Esophagus squamous epithelium (tissue), 5 donors: ENCODE measurements around the gene MRAS. TPM values are rescaled to one million over a fixed set of nuclear protein-coding genes. Genes with fewer than 3 reads are reported as not detected.
"Not testable (repeated sequence)": the region's sequence is repeated elsewhere in the genome, so short reads cannot be mapped to it uniquely, and the experiment has no call there.

Experiments
- DNase-seq: peaks from one replicate; lab custom pipeline; 2025; lab: John Stamatoyannopoulos, UW
- H3K27ac ChIP-seq, 4 donors: fragments of 200-600 bp; sonication (generic); one replicate each; pipeline ENCODE4 v1.5.1; 2016 to 2019; ENCODE audit warnings: mild to moderate bottlenecking in 1 of 4
- H3K27me3 ChIP-seq, 4 donors: fragments of 200-600 bp; sonication (generic); 1 replicate in 3 of 4; 2 replicates in 1 of 4; pipeline versions ENCODE4 v1.5.1 to v1.6.0; 2017 to 2021; ENCODE audit warnings: antibody characterized with exemption in 1 of 4
- H3K36me3 ChIP-seq, 3 donors: fragments of 200-600 bp; sonication (generic); one replicate each; pipeline ENCODE4 v1.5.1; 2016 to 2019
- H3K4me1 ChIP-seq, 3 donors: fragments of 200-600 bp; sonication (generic); one replicate each; pipeline ENCODE4 v1.5.1; 2017 to 2019
- H3K4me3 ChIP-seq, 4 donors: fragments of 200-600 bp; sonication (generic); 1 replicate in 3 of 4; 2 replicates in 1 of 4; pipeline ENCODE4 v1.5.1; 2016 to 2019; ENCODE audit warnings: mild to moderate bottlenecking in 2 of 4, moderate library complexity in 1 of 4
- H3K9me3 ChIP-seq, 3 donors: fragments of 200-600 bp; sonication (generic); one replicate each; pipeline ENCODE4 v1.5.1; 2016 to 2019
- CTCF ChIP-seq, 6 experiments: fragments of 450-650 bp in 4 of 6; fragments of 200-600 bp in 2 of 6; sonication (generic) in 2 of 6; IDR thresholded peaks; one replicate each; pipeline ENCODE4 v1.5.1; 2016 to 2019; ENCODE audit warnings: antibody characterized with exemption in 6 of 6, mild to moderate bottlenecking in 4 of 6, moderate library complexity in 4 of 6
- POLR2A ChIP-seq, 4 donors: fragments of 450-650 bp; IDR thresholded peaks; one replicate each; pipeline ENCODE4 v1.6.1; 2017; ENCODE audit warnings: antibody characterized with exemption in 4 of 4, mild to moderate bottlenecking in 4 of 4, moderate library complexity in 3 of 4
- WGBS, 2 donors: methylation state at CpG; one replicate each; pipeline ENCODE4 v1.1.5; 2018; 5-methylcytosine and 5-hydroxymethylcytosine counted together
- intact Hi-C: fragments of 100-400 bp; cut with DNase I; formaldehyde crosslinking; loops from one replicate; pipeline ENCODE4 v1.15.0; 2022
- total RNA-seq, 4 donors: library from RNA; depleted of rRNA; stranded (reverse); fragments of >200 nt; gene quantifications; one replicate each; pipeline ENCODE4 v1.1.0, GENCODE V29; 2016
- donor health status: DM: yes; HTN: yes; CAD: no.

The MRAS gene
- total RNA-seq, 4 donors from 2014 or later, result 0.72 to 5.9 (median 2.4) TPM

DNA sequence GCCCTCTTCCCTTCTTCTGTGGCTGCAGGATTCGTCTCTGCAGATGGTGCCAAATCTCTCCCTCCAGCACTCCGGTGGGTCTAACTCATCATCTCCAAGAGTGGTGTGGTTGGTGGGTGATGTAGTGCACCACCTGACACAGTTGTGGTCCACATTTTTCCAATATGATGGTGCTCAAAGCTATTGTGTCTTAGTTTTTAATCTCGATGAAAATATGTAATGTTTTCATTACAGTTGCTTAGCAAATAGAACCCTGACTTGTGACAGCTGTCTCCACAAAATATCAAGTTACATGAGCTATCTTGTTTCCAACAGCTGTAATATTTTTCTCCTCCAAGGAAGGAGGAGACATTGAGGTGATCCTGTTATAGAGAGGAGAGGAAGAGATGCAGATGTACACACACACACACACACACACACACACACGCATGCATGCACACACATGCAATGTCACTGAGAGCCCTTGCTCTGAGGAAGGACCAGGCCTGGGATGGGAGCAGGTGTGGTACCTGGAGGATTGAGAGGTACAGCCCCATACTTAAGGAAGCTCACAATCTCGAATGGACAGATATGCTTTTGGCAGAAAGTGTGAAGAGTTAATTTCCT is 70.3 kb downstream of the MRAS start:
- H3K27me3 ChIP-seq, result peaks cover 0 to 23% (median 0%) of the 10 kb centered on the region in 4 donors
- no peaks in the 10 kb centered on the region for H3K36me3 ChIP-seq
- H3K4me3 ChIP-seq, result no peak overlapping the region
- no peak for TF ChIP-seq POLR2A (IDR thresholded peaks at IDR 0.05)
- no peak for TF ChIP-seq CTCF (IDR thresholded peaks at IDR 0.05)
- no peak for DNase-seq
- WGBS, 2 donors, result 61 to 62% methylated on average over 5 of the region's 5 CpGs
- intact Hi-C loops, result loop anchor here (5.0 kb wide), 1 partner anchor 509 kb away; no protein-coding TSS in a partner anchor
- H3K9me3 ChIP-seq, result no peaks in the 10 kb centered on the region
- peaks cover 0 to 4% (median 0%) of the 10 kb centered on the region in 3 donors for H3K4me1 ChIP-seq
- H3K27ac ChIP-seq, result no peak overlapping the region

- no peak overlapping the region for H3K27ac ChIP-seq
- intact Hi-C loops, result no loop called here
These were observed 74.9 kb downstream of the MRAS start for GRCh38 chr3:138423316-138423715.

DNA sequence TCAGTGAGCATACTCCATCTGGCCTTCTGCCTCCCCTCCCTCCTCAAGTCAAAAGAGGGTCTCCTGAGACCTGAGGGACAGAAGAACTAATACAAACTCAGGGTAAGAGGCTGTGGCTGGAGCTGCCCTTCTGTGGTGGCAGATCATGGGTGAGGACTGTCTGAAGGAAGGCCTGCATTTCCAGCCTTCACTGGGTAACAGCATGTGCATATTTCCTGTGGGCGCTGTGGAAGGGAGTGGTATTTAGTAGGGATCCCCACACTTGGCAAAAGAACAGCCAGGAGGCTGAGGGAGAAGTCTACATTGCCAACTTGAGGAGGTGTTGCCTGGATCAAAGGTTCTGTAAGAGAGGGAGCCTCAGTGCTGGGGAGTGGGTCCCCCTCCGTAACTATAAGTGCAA is 75.9 kb downstream of the MRAS start:
- 92 to 100% methylated on average over 1 to 2 of the region's 2 CpGs for WGBS, 2 donors
- no peak for TF ChIP-seq CTCF (IDR thresholded peaks at IDR 0.05)
- no peak for TF ChIP-seq POLR2A (IDR thresholded peaks at IDR 0.05)
- Histone ChIP-seq H3K4me1 (no peaks in the 10 kb centered on the region), H3K9me3 (no peaks in the 10 kb centered on the region), H3K4me3 (no peak overlapping the region), H3K36me3 (no peaks in the 10 kb centered on the region), H3K27me3 (no peaks in the 10 kb centered on the region), H3K27ac (no peak overlapping the region)
- no peak for DNase-seq
- intact Hi-C loops, result no loop called here

More at GRCh38 chr3:138423316-138423715, 74.9 kb downstream of the MRAS start:
- Histone ChIP-seq H3K4me3 (no peak overlapping the region), H3K27me3 (peaks cover 0 to 1% (median 0%) of the 10 kb centered on the region in 4 donors), H3K4me1 (no peaks in the 10 kb centered on the region), H3K36me3 (no peaks in the 10 kb centered on the region), H3K9me3 (no peaks in the 10 kb centered on the region)
- DNase-seq, result no peak
- TF ChIP-seq CTCF (IDR thresholded peaks at IDR 0.05) (no peak), POLR2A (IDR thresholded peaks at IDR 0.05) (no peak)
- 50 to 100% methylated on average over 1 of the region's 1 CpG for WGBS, 2 donors

GRCh38 chr3:138426211-138426610 is 77.8 kb downstream of the MRAS start:
- H3K4me1 ChIP-seq, result no peaks in the 10 kb centered on the region
- no peak for DNase-seq
- intact Hi-C loops, result no loop called here
- peaks cover 0 to 12% (median 0%) of the 10 kb centered on the region in 4 donors for H3K27me3 ChIP-seq
- no peaks in the 10 kb centered on the region for H3K36me3 ChIP-seq
- H3K27ac ChIP-seq, result no peak overlapping the region
- TF ChIP-seq POLR2A (IDR thresholded peaks at IDR 0.05) (no peak), CTCF (IDR thresholded peaks at IDR 0.05) (peak in 2 of 6 experiments; percentile 11 to 15)
- H3K9me3 ChIP-seq, result no peaks in the 10 kb centered on the region
- H3K4me3 ChIP-seq, result no peak overlapping the region
- WGBS, 2 donors, result 40 to 68% methylated on average over 3 of the region's 3 CpGs

GRCh38 chr3:138426754-138427153 is 78.4 kb downstream of the MRAS start:
- intact Hi-C loops, DNase-seq, H3K36me3 ChIP-seq, H3K4me1 ChIP-seq, H3K4me3 ChIP-seq, H3K27ac ChIP-seq, H3K9me3 ChIP-seq: not testable (repeated sequence)
- WGBS, 2 donors, result 95 to 97% methylated on average over 4 of the region's 4 CpGs
- H3K27me3 ChIP-seq, result peaks cover 0 to 18% (median 0%) of the 10 kb centered on the region in 4 donors
